ENCODE measurements around the gene SPOCK1.
"Not testable (repeated sequence)": the region's sequence is repeated elsewhere in the genome, so short reads cannot be mapped to it uniquely, and the experiment has no call there.

Gene SPOCK1

GRCh38 chr5:137504916-137505315, 5.8 kb upstream of the SPOCK1 start:
- ChIA-PET CTCF (interaction anchor here (1.7 to 3.3 kb wide), 2 partner anchors 160 to 185 kb away, joined by 9 to 22 read pairs; no protein-coding TSS in a partner anchor), POLR2A (no interaction called here)
- TF ChIP-seq CTCF (IDR thresholded peaks at IDR 0.05; ENCODE audit: insufficient read depth, low read length, missing control alignments): no peak
- H3K4me3 ChIP-seq (ENCODE audit: low read depth, low read length): no peak overlapping the region
- no peak for DNase-seq (ENCODE audit: low read depth, low spot score)

GRCh38 chr5:137503456-137503855, 4.3 kb upstream of the SPOCK1 start:
- ChIA-PET CTCF (interaction anchor here (0.7 to 3.3 kb wide), 3 partner anchors 14 to 183 kb away, joined by 3 to 22 read pairs (median 9); no protein-coding TSS in a partner anchor), POLR2A (no interaction called here)
- TF ChIP-seq CTCF (IDR thresholded peaks at IDR 0.05; ENCODE audit: insufficient read depth, low read length, missing control alignments): no peak
- DNase-seq (ENCODE audit: low read depth, low spot score): no peak
- no peak overlapping the region for H3K4me3 ChIP-seq (ENCODE audit: low read depth, low read length)

GRCh38 chr5:137502632-137503031, 3.5 kb upstream of the SPOCK1 start:
- DNase-seq (ENCODE audit: low read depth, low spot score): no peak
- H3K4me3 ChIP-seq (ENCODE audit: low read depth, low read length): no peak overlapping the region
- ChIA-PET POLR2A (no interaction called here), CTCF (interaction anchor here (1.3 kb wide), 1 partner anchor 182 kb away, joined by 10 read pairs; no protein-coding TSS in a partner anchor)
- no peak for TF ChIP-seq CTCF (IDR thresholded peaks at IDR 0.05; ENCODE audit: insufficient read depth, low read length, missing control alignments)

GRCh38 chr5:137501846-137502406, 2.8 kb upstream of the SPOCK1 start:
- TF ChIP-seq CTCF (IDR thresholded peaks at IDR 0.05; ENCODE audit: insufficient read depth, low read length, missing control alignments): no peak
- H3K4me3 ChIP-seq (ENCODE audit: low read depth, low read length): no peak overlapping the region
- CTCF ChIA-PET: interaction anchor here (0.9 to 2.0 kb wide), 3 partner anchors 10 to 182 kb away, joined by 3 to 12 read pairs (median 10); no protein-coding TSS in a partner anchor
- DNase-seq (ENCODE audit: low read depth, low spot score): no peak
- POLR2A ChIA-PET: no interaction called here

GRCh38 chr5:137501226-137501625, 2.1 kb upstream of the SPOCK1 start:
- ChIA-PET POLR2A (no interaction called here), CTCF (interaction anchor here (0.9 to 2.0 kb wide), 4 partner anchors 9 to 181 kb away, joined by 3 to 13 read pairs (median 11); no protein-coding TSS in a partner anchor)
- no peak for DNase-seq (ENCODE audit: low read depth, low spot score)
- no peak overlapping the region for H3K4me3 ChIP-seq (ENCODE audit: low read depth, low read length)
- TF ChIP-seq CTCF (IDR thresholded peaks at IDR 0.05; ENCODE audit: insufficient read depth, low read length, missing control alignments): no peak

- no peak for DNase-seq (ENCODE audit: low read depth, low spot score)
- CTCF ChIA-PET: interaction anchor here (1.2 to 2.0 kb wide), 2 partner anchors 157 to 180 kb away, joined by 12 to 13 read pairs; no protein-coding TSS in a partner anchor
- POLR2A ChIA-PET: no interaction called here
- no peak for TF ChIP-seq CTCF (IDR thresholded peaks at IDR 0.05; ENCODE audit: insufficient read depth, low read length, missing control alignments)
- H3K4me3 ChIP-seq (ENCODE audit: low read depth, low read length): no peak overlapping the region
Observed at GRCh38 chr5:137500615-137501225, 1.6 kb upstream of the SPOCK1 start.

GRCh38 chr5:137499506-137499847, 351 bp upstream of the SPOCK1 start:
- CTCF ChIA-PET: interaction anchor here (0.8 to 10.7 kb wide), 14 partner anchors 9 to 318 kb away, joined by 3 to 192 read pairs (median 4); no protein-coding TSS in a partner anchor
- POLR2A ChIA-PET; H3K4me3 ChIP-seq (ENCODE audit: low read depth, low read length); DNase-seq (ENCODE audit: low read depth, low spot score): not testable (repeated sequence)
